HL-60 (cell line): ENCODE measurements around the gene DMAP1.

Experiments
- CTCF ChIP-seq: IDR thresholded peaks from one replicate; pipeline ENCODE4 v1.5.1; 2011; ENCODE audit warnings: low read length, control low read depth, inconsistent platforms; ENCODE audit not compliant: insufficient read depth
- POLR2AphosphoS5 ChIP-seq: IDR thresholded peaks from 2 replicates; pipeline ENCODE4 v1.6.1; 2012; ENCODE audit warnings: low read depth
- SPI1 ChIP-seq: IDR thresholded peaks from 2 replicates; pipeline ENCODE4 v1.6.1; 2012; ENCODE audit warnings: low read depth, mild to moderate bottlenecking, borderline replicate concordance

- TF ChIP-seq CTCF (no peak), POLR2AphosphoS5 (no peak), SPI1 (no peak)
Observed at GRCh38 chr1:44218503-44219300, 5.4 kb downstream of the DMAP1 start.
